ENCODE data around the gene ZEB2. TPM values are rescaled to one million over a fixed set of nuclear protein-coding genes. Genes with fewer than 3 reads are reported as not detected.

The ZEB2 gene
- total and polyA plus RNA-seq, 2 donors from 2014 or later, result 8.3 to 136 TPM

- intact Hi-C loops (cut with DNase I), result no loop called here
- Histone ChIP-seq H3K4me3 (ENCODE audit: low read length in 3 of 3) (no peak overlapping the region), H3K9me3 (ENCODE audit: control insufficient read depth in 2 of 3, insufficient read depth in 1 of 3, low read length in 3 of 3) (no peaks in the 10 kb centered on the region), H3K36me3 (ENCODE audit: control insufficient read depth in 2 of 3, insufficient read depth in 3 of 3, low read length in 3 of 3) (no peaks in the 10 kb centered on the region), H3K27ac (ENCODE audit: low read depth in 2 of 2, low read length in 2 of 2) (no peak overlapping the region), H3K4me1 (ENCODE audit: control insufficient read depth in 2 of 3, insufficient read depth in 2 of 3, low read depth in 1 of 3, low read length in 3 of 3) (peaks cover 0 to 12% (median 6%) of the 10 kb centered on the region in 3 donors), H3K27me3 (ENCODE audit: control insufficient read depth, insufficient read depth, low read length) (no peaks in the 10 kb centered on the region), H3K9ac (ENCODE audit: low read length in 3 of 3) (no peak overlapping the region)
- FAIRE-seq, result no peak
- TF ChIP-seq, protein P1, sequence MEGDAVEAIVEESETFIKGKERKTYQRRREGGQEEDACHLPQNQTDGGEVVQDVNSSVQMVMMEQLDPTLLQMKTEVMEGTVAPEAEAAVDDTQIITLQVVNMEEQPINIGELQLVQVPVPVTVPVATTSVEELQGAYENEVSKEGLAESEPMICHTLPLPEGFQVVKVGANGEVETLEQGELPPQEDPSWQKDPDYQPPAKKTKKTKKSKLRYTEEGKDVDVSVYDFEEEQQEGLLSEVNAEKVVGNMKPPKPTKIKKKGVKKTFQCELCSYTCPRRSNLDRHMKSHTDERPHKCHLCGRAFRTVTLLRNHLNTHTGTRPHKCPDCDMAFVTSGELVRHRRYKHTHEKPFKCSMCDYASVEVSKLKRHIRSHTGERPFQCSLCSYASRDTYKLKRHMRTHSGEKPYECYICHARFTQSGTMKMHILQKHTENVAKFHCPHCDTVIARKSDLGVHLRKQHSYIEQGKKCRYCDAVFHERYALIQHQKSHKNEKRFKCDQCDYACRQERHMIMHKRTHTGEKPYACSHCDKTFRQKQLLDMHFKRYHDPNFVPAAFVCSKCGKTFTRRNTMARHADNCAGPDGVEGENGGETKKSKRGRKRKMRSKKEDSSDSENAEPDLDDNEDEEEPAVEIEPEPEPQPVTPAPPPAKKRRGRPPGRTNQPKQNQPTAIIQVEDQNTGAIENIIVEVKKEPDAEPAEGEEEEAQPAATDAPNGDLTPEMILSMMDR (IDR thresholded peaks at IDR 0.05; ENCODE audit: borderline replicate concordance, extremely low read depth, insufficient read depth), result no peak
- DNase-seq, result no peak
Observed at GRCh38 chr2:144493027-144493809, 26.7 kb downstream of the ZEB2 start.

DNA sequence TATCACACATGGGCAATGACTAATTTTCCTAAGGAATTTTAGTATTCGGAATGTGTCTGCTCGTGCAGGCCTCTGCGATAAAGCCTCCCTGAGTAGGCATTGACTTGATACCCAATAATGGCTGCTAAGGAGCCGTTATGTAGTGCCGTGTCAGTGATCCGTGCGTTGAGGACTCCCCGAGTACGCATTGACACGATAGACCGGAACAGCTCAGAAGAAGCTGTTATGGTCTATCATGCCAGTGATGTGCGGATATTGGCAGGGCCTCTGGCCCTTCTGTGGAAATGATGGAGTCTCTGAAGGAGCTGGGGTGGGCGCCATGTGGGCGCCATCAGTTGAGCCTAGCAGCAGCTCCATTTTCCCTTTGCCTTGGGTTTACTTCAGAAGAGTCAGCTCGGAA is 29.1 kb downstream of the ZEB2 start:
- Histone ChIP-seq H3K27me3 (ENCODE audit: control insufficient read depth, insufficient read depth, low read length) (no peaks in the 10 kb centered on the region), H3K4me1 (ENCODE audit: control insufficient read depth in 2 of 3, insufficient read depth in 2 of 3, low read depth in 1 of 3, low read length in 3 of 3) (peaks cover 0 to 9% (median 3%) of the 10 kb centered on the region in 3 donors), H3K9me3 (ENCODE audit: control insufficient read depth in 2 of 3, insufficient read depth in 1 of 3, low read length in 3 of 3) (no peaks in the 10 kb centered on the region), H3K4me3 (ENCODE audit: low read length in 3 of 3) (no peak overlapping the region), H3K27ac (ENCODE audit: low read depth in 2 of 2, low read length in 2 of 2) (no peak overlapping the region), H3K36me3 (ENCODE audit: control insufficient read depth in 2 of 3, insufficient read depth in 3 of 3, low read length in 3 of 3) (no peaks in the 10 kb centered on the region), H3K9ac (ENCODE audit: low read length in 3 of 3) (no peak overlapping the region)
- intact Hi-C loops (cut with DNase I), result no loop called here
- no peak for DNase-seq
- TF ChIP-seq, protein P1 (IDR thresholded peaks at IDR 0.05; ENCODE audit: borderline replicate concordance, extremely low read depth, insufficient read depth), result no peak
- no peak for FAIRE-seq

DNA sequence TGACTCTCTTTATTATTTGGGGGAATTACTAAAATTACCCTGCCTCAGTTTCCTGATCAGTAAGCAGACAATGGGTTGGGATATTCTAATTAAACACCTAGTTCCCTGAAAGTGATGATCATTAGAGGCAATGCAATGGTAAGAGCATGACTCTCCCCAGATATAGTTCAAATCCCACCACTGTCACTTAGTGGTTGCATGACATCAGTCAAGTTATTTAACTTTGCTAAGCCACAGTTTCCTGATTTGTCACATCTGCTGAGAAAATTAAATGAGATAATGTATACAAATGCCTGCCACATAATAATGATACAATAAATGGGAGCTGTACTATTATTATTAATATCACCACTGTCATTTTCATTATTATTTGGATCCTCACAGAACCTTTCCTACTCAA is 29.9 kb downstream of the ZEB2 start:
- no peak overlapping the region for H3K27ac ChIP-seq (ENCODE audit: low read depth in 2 of 2, low read length in 2 of 2)
- TF ChIP-seq, protein P1 (IDR thresholded peaks at IDR 0.05; ENCODE audit: borderline replicate concordance, extremely low read depth, insufficient read depth), result no peak
- intact Hi-C loops (cut with DNase I), result no loop called here

More for the DNA sequence above, 29.9 kb downstream of the ZEB2 start:
- H3K9ac ChIP-seq (ENCODE audit: low read length in 3 of 3), result no peak overlapping the region
- no peak for FAIRE-seq
- peaks cover 0 to under 1% (median 0%) of the 10 kb centered on the region in 3 donors for H3K4me1 ChIP-seq (ENCODE audit: control insufficient read depth in 2 of 3, insufficient read depth in 2 of 3, low read depth in 1 of 3, low read length in 3 of 3)
- H3K4me3 ChIP-seq (ENCODE audit: low read length in 3 of 3), result peak overlapping the region in 1 of 3 donors; percentile 10
- no peak for DNase-seq
- H3K36me3 ChIP-seq (ENCODE audit: control insufficient read depth in 2 of 3, insufficient read depth in 3 of 3, low read length in 3 of 3), result no peaks in the 10 kb centered on the region
- H3K27me3 ChIP-seq (ENCODE audit: control insufficient read depth, insufficient read depth, low read length), result no peaks in the 10 kb centered on the region
- no peaks in the 10 kb centered on the region for H3K9me3 ChIP-seq (ENCODE audit: control insufficient read depth in 2 of 3, insufficient read depth in 1 of 3, low read length in 3 of 3)

All from kidney (tissue), 14 donors.